Mesothelial cell of epicardium (in vitro differentiated cells): Measurements from ENCODE around the gene MYO19. TPM values are rescaled to one million over a fixed set of nuclear protein-coding genes. Genes with fewer than 3 reads are reported as not detected.

Experiments
- DNase-seq, 2 experiments: peaks; one replicate each; pipeline ENCODE4 v3.0.0; 2021; ENCODE audit warnings: low spot score in 2 of 2; ENCODE audit not compliant: unreplicated experiment in 2 of 2
- H3K27ac Mint-ChIP-seq: 2 replicates; pipeline ENCODE4 v1.8.0; 2021; ENCODE audit warnings: mixed read lengths
- H3K27me3 Mint-ChIP-seq: 2 replicates; pipeline ENCODE4 v1.8.0; 2021; ENCODE audit warnings: low read depth, mixed read lengths
- H3K36me3 Mint-ChIP-seq: 2 replicates; pipeline ENCODE4 v1.8.0; 2021; ENCODE audit warnings: mixed read lengths
- H3K4me1 Mint-ChIP-seq: 2 replicates; pipeline ENCODE4 v1.8.0; 2021; ENCODE audit warnings: mixed read lengths
- H3K4me3 Mint-ChIP-seq: 2 replicates; pipeline ENCODE4 v1.8.0; 2021; ENCODE audit warnings: mild to moderate bottlenecking, moderate library complexity, mixed read lengths
- H3K9me3 Mint-ChIP-seq: 2 replicates; pipeline ENCODE4 v1.8.0; 2021; ENCODE audit warnings: mixed read lengths
- total RNA-seq: library from RNA; stranded (reverse); gene quantifications from 3 replicates; pipeline ENCODE4 v1.2.1, GENCODE V29; 2021
- TF ChIP-seq, protein P1 (sequence below): fragments of 200-600 bp; sonication (generic); IDR thresholded peaks from one replicate; pipeline ENCODE4 v1.5.0; 2021; ENCODE audit warnings: antibody characterized with exemption; ENCODE audit not compliant: unreplicated experiment

Gene MYO19
- total RNA-seq, 1 donor from 2014 or later: 82.4 TPM

DNA sequence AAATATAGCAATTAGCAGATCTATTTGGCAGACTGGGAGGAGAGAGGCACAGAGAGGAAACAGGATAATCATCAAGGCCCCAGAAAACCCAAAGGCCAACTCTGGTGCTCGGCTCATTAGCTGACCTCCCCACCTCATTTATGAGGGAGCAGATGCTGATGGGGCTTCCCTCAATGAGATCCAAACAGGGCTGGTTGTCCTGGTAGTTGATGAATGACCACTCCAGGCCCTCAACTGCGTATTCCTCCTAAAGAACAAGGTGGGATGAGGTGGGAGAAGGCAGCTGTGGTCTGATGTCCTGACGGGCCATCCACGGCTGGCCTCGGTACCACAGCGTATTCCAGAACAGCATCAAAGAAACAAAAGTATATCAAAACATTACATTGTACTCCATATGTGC lies 27.4 kb downstream of the MYO19 start:
- Mint-ChIP-seq H3K9me3 (no peaks in the 10 kb centered on the region), H3K27me3 (no peaks in the 10 kb centered on the region), H3K4me3 (no peak overlapping the region), H3K36me3 (peaks cover 13% of the 10 kb centered on the region), H3K4me1 (no peaks in the 10 kb centered on the region), H3K27ac (no peak overlapping the region)
- TF ChIP-seq, protein P1, sequence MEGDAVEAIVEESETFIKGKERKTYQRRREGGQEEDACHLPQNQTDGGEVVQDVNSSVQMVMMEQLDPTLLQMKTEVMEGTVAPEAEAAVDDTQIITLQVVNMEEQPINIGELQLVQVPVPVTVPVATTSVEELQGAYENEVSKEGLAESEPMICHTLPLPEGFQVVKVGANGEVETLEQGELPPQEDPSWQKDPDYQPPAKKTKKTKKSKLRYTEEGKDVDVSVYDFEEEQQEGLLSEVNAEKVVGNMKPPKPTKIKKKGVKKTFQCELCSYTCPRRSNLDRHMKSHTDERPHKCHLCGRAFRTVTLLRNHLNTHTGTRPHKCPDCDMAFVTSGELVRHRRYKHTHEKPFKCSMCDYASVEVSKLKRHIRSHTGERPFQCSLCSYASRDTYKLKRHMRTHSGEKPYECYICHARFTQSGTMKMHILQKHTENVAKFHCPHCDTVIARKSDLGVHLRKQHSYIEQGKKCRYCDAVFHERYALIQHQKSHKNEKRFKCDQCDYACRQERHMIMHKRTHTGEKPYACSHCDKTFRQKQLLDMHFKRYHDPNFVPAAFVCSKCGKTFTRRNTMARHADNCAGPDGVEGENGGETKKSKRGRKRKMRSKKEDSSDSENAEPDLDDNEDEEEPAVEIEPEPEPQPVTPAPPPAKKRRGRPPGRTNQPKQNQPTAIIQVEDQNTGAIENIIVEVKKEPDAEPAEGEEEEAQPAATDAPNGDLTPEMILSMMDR: no peak
- DNase-seq: no peak

DNA sequence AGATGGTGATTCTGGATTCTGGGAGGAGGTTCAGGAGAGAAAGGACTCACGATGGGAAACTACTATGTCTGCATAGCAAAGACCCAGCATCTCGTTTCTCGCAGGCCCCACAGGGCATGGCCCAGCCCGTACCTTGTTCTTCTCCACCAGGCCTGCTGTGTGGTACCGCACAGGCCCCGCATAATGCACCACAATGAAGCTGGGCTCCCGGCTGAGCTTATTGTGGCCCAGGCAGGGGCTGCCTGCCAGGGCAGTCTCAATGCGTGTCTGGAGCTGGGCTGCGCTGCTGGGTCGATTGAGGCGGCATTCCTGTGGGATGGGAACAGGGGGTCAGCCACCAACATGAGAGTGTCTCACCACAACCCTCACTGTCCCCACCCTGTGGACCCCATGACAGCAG lies 27.8 kb downstream of the MYO19 start:
- Mint-ChIP-seq H3K4me1 (no peaks in the 10 kb centered on the region), H3K27me3 (no peaks in the 10 kb centered on the region), H3K36me3 (peaks cover 14% of the 10 kb centered on the region), H3K9me3 (no peaks in the 10 kb centered on the region), H3K27ac (no peak overlapping the region), H3K4me3 (no peak overlapping the region)
- TF ChIP-seq, protein P1: no peak
- DNase-seq: no peak

DNA sequence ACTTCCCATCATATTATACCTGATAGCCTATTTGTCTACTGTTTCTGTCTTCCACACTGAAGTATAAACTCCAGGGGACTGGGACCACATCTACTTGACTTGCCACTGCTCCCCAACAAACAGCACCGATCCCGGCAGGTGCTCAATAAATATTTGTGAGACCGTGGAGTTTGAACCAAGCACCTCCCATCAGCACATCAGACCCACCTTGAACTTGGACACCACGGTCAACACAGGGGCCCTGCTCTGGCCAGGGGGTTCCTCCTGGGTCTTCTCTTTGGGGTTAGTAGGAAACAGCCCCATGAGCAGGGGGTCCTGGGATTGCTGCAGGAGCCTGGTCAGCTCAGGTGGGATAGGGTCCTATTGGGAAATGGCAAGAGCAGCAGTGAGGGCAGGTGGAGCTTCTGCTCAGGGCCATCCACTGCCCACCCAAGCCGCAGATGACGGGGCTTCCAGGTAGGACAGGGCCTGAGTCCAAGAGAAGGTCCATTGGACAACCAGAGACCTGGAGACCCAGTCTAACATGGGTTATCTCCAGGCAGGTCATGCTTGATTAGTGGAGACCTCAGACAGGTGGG lies 28.3 kb downstream of the MYO19 start:
- H3K27me3 Mint-ChIP-seq: no peaks in the 10 kb centered on the region
- no peak for DNase-seq
- no peaks in the 10 kb centered on the region for H3K4me1 Mint-ChIP-seq
- peaks cover 14% of the 10 kb centered on the region for H3K36me3 Mint-ChIP-seq
- no peak overlapping the region for H3K27ac Mint-ChIP-seq
- no peak overlapping the region for H3K4me3 Mint-ChIP-seq
- TF ChIP-seq, protein P1: no peak
- H3K9me3 Mint-ChIP-seq: no peaks in the 10 kb centered on the region

DNA sequence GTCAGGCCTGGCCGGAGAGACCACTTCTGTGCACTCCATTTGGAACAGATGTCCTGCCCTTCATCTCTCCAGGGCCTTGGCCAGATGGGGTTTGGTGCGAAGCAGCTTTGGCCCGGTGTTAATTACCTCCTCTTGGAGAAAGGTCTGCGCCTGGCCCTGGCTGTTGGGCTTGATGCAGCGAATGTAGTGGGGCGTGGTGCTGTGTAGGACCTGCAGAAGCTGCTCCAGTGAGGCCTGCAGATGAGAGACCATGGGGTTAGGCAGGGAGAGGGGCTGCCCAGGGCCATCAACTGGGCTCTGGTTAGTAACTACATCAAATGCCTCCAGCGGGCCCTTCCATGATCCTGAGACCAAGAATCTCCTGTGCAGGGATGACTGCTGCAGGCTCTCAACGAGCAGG lies 29.5 kb downstream of the MYO19 start:
- H3K36me3 Mint-ChIP-seq: peaks cover 12% of the 10 kb centered on the region
- H3K27me3 Mint-ChIP-seq: no peaks in the 10 kb centered on the region
- no peaks in the 10 kb centered on the region for H3K9me3 Mint-ChIP-seq
- no peak for DNase-seq
- no peak overlapping the region for H3K4me3 Mint-ChIP-seq
- H3K27ac Mint-ChIP-seq: no peak overlapping the region
- H3K4me1 Mint-ChIP-seq: no peaks in the 10 kb centered on the region
- TF ChIP-seq, protein P1: no peak

DNA sequence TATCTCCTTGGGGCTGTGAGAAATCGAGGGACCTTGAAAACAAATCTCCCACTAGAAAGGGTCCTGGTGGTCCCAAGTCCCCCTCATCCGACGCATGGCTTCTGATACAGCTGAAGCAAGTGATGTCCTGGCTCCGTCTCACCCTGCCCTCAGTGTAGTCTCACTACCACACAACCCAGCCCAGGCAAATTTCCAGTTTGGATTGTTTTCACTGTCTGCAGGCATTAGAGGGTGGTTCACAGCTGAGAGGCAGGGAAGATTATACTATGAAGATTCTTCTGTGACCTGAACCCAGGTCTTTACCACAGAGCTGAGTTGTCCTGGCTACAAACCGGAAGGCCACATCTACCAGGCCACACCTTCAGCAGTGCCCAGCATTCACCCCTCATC lies 30.5 kb downstream of the MYO19 start:
- Mint-ChIP-seq H3K9me3 (no peaks in the 10 kb centered on the region), H3K4me1 (no peaks in the 10 kb centered on the region), H3K27me3 (no peaks in the 10 kb centered on the region), H3K27ac (no peak overlapping the region), H3K4me3 (no peak overlapping the region), H3K36me3 (peaks cover 12% of the 10 kb centered on the region)
- TF ChIP-seq, protein P1: no peak
- no peak for DNase-seq
